HG02840 (cell line): Measurements from ENCODE around the gene PTX4.

Experiments
- ATAC-seq: cut with Tn5 transposase; IDR thresholded peaks from one replicate; pipeline ENCODE4 v1.9.1; 2021; ENCODE audit warnings: mild to moderate bottlenecking, moderate library complexity, moderate number of reproducible peaks; ENCODE audit not compliant: unreplicated experiment, low FRiP score

Gene PTX4

DNA sequence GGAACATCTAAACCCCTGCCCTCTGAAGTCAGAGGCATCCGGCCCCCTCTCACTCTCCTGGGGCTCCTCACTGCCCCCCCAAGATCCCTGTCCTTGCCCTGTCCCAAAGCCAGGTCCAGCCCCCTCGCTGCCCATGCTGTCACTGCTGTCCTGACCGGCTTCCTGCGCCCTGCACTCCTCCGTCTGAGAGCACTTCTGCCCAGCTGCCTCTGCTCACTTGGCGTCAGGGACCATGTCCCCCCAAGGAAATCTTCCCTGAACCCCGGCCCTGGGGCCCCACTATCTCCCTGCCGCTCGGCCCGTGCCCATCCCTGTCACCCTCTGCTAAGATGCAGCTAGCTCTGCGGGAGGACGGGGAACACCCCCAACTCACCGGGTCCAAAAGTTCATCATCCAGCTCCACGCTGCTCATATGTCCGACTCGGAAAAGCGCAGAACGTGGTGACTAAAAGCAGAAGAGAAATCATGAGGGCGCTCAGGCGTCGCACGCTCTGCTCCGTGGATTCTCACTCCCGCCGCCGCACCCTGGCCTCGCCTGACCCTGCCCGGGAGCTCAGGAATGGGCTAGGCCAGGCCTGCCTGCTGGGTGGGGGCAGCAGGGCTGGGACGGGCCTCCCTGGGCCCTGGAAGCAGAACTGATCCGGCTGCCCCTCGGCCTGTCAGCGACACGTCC is 23.7 kb downstream of the PTX4 start:
- no peak for ATAC-seq

DNA sequence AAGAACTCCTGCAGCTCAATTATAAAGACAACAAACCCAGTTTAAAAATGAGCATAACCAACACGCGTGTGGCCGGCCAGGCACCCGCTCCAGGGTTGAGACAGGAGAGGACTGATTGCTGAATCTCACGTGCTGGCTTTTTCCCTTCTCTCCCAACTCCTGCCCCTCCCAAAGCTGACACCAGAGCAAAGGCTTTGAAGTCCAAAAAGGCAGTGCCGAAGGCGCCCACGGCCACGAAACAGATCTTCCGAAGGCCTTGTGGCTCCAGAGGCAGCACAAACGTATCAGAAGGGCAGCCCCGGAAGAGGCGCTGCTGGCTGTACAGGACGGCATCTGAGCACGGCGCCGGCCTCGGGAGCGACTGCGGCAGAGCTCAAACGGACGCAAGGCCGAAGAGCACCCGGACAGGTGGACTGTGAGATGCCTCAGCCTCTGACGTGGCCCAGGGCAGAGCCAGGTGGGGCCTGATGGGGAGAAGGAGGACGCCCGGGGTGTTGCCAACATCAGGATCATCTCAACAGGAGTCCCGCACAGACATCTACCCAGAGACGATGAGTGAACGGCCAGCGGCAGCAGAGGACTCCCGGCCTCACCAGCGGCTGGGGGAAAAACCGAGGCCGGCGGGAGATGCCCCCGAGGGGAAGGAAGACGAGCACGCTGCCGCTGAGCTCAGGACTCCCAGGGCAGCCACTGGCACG is 24.4 kb downstream of the PTX4 start:
- no peak for ATAC-seq

DNA sequence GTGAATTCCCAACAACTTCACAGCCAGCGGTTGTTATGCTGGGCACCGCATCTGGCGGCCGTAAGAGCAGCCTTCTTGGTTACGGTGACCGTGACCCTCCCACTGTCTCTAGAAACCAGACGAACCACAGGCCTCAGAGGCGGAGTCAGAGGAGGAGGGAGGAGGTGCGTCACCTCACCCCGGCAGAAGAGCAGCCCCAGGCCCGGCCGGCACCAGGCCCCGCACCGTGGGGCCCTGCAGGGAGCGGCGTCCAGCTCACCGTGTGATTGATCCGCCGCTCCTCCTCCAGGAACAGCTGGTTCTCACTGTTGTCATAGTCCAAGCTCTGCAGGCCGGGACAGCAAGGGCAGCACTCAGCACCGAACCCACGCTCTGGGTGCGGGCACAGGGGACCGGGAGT is 27.6 kb downstream of the PTX4 start:
- ATAC-seq: no peak

DNA sequence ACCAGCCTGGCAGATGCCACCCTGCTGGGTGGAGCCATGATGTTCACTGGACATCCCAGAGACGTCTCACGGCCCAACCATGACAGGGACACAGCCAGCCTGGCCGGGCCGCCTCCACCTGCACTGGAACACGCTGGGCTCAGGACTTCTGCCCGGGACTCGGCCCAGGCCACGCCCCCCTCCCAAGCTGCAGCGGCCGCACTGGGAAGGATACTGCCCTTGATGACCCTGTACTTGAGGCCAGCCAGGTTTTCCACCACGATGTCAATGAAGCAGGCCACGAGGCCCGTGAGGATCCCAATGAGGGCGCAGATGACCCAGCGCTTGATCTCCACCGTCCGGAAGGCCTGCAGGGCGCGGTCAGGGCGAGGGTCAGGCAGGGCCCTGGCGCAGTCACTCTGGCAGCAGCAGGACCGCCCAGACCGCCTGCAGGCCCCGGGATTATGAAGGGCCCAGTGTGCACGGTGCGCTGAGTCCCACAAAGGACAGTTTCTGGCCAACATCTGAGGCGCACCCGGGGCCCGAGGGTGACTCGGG is 28.1 kb downstream of the PTX4 start:
- ATAC-seq: no peak

DNA sequence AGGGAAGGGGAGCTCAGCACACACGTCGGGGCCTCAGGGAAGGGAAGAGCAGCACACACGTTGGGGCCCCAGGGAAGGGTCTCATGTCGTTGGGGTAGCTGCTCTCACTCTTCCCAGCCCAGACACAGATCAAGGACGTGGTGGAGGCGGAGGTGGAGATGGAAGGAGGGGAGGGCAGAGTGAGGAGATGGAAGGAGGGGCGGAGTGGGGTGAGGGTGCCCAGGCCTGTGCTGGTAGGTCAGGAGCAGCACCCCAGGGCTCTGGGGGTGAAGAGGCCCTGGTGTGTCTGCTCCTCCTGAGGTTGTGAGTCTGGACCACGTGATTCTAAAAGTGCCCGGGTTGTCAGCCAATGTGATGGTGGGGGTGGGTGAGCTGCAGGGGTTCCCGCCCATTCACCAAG is 28.8 kb downstream of the PTX4 start:
- no peak for ATAC-seq

DNA sequence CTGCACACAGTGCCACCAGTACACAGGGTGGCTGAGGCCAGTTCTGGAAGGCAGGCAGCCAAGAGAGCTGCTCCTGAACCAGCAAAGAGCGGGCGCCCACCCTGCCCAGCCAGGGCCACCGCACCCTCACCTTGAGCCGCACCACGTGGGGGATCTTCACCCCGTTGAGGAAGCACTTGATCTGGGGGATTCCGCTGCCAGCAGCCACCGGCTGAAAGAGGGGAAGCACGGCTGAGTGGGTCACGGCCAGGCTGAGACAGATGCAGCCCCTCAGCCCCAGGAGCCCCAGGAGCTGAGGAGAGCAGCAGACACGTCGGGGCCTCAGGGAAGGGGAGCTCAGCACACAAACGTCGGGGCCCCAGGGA is 29.8 kb downstream of the PTX4 start:
- ATAC-seq: no peak

DNA sequence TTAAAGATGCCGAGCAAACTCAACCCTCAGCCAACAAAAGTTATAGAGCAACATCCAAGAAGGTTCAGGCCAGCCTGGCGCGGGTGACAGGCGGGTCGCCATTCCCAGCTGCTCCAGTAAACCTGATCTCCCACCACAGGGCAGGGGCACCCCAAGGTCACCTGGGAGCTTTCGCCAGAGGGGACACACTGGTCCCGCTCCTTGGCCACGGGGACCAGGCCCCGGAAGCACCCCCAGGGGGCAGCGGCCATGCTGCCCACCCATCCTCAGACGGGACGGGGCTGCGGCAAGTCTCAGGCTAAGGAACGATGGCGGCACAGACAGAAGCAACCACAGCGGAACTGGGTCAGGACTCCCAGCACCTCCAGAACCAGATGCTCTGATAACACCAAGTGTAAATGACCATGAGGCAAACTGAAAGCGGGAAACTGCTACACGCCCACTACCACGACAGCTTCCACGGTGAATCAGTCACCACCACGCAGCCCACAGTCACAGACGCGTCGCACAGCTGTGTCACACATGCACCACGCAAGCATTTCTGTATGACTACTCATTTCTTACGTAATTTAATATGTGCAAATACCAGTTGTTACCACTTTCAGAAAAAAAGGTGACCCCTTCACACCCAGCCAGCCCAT is 30.3 kb downstream of the PTX4 start:
- ATAC-seq: no peak

DNA sequence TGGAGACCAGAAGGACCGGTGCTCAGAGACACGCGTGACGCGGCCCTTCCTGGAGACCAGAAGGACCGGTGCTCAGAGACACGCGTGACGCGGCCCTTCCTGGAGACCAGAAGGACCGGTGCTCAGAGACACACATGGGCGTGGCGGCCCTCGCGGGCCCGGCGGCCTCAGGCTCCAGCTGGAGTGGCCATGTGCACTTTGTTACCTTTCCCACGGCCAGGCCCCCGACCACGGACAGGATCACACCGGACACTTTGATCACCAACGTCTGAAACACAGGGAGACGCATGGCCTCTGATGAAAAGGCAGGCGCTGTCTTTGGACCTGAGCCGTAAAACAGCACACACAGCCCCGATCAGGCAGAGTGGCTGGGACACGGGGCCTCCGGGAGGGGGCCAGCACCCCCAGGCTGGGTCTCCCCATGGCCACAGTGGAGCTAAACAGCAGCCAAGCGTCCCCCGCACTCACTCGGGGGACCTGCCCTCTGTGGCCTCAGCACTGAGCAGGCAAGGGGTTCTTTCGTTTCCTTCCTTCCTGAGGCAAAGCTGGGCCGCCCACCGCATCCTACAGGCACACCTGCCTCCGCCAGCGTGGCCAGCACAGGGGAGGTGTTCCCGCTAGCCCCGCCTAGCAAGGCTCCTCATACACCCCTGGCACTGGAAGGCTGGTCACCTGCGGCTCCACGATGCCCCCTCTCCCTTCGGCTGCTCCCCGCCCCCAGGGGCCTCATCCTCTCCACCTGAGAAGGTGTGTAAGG is 31.1 kb downstream of the PTX4 start:
- no peak for ATAC-seq

DNA sequence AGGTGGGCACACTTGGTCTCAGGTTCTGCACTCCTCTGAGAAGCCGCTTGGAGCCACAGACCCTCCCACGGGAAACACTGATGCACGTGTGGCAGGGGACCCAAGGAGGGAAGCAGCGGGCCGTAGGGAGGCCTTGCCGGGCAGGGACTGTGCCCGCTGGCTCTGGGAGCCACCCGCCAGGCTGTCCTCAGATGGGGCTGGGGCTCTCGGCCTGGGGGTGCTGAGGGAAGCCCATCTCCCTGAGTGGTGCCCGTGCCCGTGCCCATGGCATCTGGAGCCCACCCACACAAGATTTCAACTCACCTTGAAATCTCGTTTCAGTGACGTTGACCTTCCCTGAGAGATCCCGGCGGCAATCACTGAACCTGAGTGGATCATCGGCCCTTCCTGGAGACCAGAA is 31.8 kb downstream of the PTX4 start:
- ATAC-seq: no peak

DNA sequence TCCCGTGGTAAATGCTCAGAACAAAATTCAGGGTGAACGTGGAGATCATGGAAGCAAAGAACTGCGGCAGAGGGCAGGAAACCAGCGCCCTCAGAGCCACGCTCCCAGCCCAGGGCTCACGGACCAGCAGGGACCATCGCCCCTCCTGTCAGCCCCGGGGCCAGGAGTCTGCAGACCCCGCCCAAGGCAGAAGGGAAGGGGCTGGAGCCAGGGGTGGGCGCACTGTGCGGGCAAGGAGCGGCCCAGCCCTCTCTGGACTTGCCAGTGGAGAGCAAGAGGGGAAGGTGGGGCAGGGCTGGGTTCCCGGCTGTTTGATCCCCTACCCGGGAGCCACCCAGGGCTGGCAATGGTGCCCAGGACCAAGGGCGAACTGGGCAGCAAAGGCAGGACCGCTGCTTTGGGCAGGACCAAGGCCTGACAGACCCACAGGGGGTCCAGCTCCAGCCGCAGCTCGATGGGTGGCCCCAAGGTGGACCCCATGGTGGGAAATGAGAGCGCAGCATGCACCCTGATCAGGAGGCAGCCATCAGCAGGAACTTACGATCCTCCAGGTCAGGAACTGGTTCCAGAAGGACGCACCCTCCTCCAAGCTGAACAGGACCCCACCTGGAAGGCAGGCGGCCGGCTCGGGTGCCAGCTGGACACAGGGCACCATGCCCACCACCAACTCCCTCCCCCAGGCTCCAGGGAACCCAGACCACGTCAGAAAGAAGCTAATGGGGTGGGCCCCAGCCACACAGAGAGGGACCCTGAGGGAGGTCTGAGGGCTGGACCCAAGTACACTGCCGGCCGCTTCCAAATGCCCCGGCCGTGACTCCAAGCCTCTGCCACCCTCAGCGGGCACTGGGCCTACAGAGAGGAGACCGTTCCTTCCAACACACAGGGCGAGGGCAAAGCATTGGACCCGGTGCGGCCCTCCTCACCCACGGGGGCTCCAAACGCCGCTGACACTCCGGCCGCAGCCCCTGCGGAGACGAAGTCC is 33.3 kb downstream of the PTX4 start:
- ATAC-seq: no peak

DNA sequence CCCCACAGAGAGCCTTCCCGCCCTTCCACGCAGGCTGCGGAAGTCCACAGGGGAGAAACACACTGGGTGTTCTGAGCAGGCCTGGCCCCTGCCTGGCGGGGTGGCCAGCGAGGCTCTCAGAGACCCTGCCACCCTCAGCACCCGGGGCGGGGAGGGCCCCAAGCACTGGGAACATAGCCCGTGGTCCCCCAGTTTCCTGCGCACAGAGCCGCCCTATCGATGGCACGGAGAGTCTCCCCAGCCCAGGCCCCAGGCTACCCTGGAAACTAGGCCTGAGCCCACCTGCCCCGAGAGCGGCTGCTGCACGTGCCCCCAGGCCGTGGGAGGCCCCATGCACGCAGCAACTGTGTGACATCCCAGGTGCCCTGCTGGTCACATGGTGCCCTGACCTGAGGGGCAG is 34.2 kb downstream of the PTX4 start:
- no peak for ATAC-seq

DNA sequence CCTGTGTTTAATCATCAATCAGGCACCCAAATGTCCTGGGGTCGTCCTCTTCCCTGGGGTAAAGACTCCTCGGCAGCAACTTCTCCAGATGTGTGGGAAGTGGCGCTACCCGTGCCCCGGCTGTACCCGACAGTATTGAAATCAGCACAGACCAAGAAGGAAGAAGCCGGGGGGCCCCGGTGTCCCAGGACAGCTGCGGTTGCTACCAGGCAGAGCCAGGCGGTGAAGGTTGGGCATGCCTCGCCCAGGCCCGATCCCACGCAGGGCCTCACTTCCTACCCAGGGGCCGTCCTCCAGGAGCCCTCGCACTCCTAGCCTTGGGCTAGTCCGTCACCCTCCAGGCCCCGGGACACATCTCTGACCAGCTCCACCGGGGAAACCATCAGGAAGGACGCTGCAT is 35.4 kb downstream of the PTX4 start:
- ATAC-seq: no peak

DNA sequence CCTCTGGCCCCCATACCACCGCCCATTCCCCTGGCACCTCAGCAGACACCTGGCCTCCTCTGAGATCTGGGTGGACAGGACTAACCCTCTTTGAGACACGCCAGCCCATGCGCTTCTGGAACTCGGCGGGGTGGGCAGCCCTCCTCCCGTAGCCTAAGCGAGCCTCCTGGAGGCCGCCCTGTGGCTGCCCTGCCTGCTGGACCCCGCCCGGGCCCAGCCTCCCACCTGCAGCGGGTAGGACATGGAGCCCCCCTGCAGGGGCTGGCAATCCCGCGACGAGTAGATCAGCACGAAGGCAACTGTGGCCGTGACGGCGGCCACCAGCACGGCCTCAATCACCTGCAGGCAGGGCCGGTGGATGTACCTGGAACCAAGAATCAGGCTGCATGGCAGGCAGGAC is 36.2 kb downstream of the PTX4 start:
- ATAC-seq: no peak

DNA sequence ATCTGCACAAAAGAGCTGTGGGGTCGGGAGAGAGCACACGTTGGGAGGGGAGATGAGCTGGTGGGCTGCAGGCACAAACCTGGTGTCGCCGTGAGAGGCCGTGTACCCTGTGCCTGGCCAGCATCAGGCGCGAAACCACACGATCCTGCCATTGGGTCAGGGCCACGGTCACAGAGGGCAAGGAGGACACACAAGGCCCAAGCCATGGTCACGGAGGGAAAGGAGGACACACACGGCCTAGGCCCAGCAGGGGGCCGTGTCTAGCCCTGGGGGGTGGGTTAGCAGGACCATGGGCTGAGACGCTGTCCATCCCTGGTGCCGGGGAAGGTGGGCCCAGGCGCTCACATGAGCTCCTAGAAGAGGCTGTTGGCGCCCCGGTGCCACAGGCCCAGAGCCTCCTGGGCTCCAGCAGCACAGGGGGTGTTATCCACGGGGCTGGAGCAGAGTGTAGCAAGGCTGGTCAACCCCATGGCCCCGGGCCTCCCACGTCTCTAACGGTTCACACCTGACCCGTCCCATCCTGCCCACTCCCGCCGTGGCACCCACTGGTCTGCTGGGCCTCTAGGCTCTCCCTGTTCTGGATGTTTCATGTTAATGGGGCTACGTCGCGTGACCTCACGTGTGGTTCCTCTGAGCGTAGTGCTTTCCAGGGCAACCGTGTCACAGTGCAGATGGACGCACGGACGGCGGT is 36.9 kb downstream of the PTX4 start:
- no peak for ATAC-seq

DNA sequence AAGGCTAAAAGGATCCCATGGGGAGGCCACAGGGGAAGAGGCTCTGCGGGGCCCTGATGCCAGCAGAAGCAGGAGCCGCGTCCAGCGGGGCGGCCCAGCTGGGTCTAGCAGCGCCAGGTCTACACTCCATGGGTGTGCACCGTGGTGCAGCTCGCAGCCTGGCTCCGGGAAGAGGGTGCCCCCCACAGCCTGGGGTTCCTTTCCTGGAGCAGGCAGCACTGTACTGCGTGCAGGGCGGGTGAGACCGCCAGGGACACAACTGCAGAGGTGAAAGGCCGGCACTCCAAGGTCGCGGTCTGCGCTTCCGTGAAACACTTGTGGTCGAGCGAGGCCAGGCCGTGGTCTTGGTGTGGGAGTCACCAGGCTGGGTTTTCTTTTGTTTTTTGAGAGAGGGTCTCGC is 37.9 kb downstream of the PTX4 start:
- no peak for ATAC-seq

DNA sequence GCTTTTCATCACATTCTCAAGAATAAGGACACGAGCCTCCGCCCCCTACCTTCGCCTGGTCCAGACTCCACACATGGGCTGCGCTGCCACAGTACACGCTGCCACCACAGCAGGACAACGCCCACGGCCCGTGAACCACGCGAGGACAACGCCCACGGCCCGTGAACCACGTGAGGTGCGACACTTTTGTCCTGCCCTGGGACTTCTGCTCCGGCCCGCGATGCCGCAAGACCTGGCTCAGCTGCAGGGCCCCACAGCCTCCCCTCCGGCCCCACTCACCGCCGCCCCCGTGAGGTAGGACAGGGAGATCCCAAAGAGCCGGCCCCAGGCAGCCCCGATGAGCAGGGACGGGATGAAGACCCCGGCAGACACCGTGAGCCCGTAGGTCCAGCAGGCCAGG is 38.5 kb downstream of the PTX4 start:
- no peak for ATAC-seq

DNA sequence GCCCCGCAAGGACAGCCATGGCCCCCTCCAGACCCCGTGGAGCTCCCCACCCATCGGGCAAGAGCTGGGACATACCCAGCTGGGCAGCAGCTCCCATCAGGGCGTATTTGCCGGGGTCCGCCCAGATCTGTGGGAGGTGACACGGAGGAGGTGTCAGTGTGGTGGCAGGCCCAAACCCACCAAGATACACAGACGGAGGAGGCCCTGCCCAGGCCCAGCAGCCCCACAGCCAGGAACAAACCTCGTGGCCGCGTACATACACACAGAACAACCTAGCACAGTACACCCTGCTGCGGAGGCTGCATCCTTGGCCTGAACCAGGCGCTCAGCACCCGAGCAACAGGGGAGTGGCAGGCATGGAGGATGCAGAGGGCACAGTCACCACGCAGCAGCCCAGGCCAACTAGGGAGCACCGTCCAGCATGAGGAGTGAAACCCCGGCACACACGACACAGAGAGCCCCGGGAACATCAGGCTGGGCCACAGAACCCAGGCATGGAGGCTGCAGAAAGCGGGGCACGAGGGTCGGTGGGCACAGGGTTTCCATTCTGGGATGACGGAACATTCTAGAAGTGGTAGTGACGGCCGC is 39.4 kb downstream of the PTX4 start:
- ATAC-seq: no peak

DNA sequence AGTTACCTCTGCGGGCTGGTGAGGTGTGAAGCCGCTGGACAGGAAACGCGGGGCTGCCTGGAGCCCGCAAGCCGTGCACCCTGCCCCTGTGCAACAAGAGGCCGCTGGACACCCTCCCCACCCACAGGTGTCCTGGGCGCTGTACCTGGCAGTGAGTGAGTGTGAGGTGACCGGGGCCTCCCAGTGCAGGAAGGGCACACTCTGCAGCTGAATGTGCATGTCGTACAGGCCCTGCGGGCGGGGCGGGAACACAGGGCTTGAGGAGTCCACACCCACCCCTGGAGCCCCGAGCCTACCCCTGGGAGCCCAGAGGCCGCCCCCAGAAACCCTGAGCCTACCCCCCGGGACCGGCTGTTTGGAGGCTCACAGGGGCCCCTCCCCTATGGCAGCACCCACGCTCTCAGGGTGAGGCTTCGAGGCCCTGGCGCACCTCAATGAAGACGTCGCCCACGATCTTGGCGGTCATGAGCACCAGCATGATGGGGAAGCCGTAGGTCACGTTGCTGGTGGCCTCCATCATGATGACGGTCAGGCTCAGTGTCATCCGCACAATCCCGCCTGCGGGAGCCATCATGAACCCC is 40.1 kb downstream of the PTX4 start:
- no peak for ATAC-seq

DNA sequence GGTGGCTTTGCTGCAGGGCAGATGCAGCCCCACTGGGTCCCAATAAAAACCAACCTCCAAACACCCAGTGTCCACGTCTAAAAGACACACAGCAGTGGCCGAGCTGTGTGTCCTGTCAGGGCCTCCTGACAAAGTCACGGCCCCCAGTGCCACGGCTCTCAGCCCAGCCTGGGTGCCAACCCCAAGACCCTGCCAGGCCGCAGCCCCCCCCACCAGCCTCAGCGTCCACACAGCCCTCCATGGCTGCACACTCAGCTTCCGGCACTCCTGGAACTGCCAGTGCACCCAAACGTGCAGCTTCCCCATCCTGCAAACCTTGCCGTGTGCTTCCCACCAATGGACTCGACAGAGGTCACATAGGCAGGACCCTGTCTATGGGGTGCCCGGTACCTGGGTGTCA is 40.8 kb downstream of the PTX4 start:
- ATAC-seq: no peak
